Neural cell (in vitro differentiated cells): Measurements from ENCODE around the gene S100P.

Experiments
- CTCF ChIP-seq: fragments of 450-650 bp; IDR thresholded peaks from 2 replicates; pipeline ENCODE4 v1.5.1; 2014; ENCODE audit warnings: antibody characterized with exemption, mild to moderate bottlenecking, moderate library complexity; ENCODE audit not compliant: poor library complexity, severe bottlenecking
- EP300 ChIP-seq: fragments of 450-650 bp; conservative IDR thresholded peaks from 2 replicates; pipeline ENCODE4 v1.6.1; 2014; ENCODE audit warnings: antibody characterized with exemption, mild to moderate bottlenecking, moderate library complexity; ENCODE audit not compliant: poor library complexity, severe bottlenecking
- EZH2 ChIP-seq: fragments of 200-600, 300-800 bp; shearing (Covaris generic), sonication (generic); IDR thresholded peaks from 2 replicates; pipeline ENCODE4 v1.6.1; 2014; ENCODE audit warnings: antibody characterized with exemption, low read length, borderline replicate concordance, mild to moderate bottlenecking; ENCODE audit not compliant: insufficient read depth, poor library complexity, severe bottlenecking
- MXI1 ChIP-seq: fragments of 450-650 bp; conservative IDR thresholded peaks from 2 replicates; pipeline ENCODE4 v1.6.1; 2014; ENCODE audit warnings: antibody characterized with exemption, mild to moderate bottlenecking; ENCODE audit not compliant: poor library complexity, severe bottlenecking
- POLR2AphosphoS5 ChIP-seq: IDR thresholded peaks from 2 replicates; pipeline ENCODE4 v1.6.1; 2012
- RAD21 ChIP-seq: fragments of 450-650 bp; conservative IDR thresholded peaks from 2 replicates; pipeline ENCODE4 v1.6.1; 2014; ENCODE audit warnings: antibody characterized with exemption, mild to moderate bottlenecking, moderate library complexity
- TAF1 ChIP-seq: IDR thresholded peaks from 2 replicates; pipeline ENCODE4 v1.6.1; 2012; ENCODE audit warnings: low read depth

DNA sequence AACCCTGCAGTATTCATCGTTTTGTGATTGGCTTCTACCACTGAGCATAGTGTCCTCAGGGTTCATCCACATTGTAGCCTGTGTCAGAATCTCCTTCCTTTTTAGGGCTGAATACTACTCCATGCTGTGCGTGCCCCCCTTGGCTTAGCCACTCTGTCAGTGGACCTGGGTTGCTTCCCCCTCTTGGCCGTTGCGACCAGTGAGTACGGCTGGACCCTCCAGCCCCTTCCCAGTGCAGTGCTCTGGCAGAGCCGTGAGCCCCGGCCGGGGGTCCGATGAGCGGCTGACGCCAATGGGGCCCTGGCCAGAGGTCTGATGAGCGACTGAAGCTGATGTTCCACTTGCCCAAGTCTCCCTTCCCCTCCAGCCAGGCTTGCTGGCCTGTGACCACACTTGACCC is 29.2 kb downstream of the S100P start:
- TF ChIP-seq CTCF = no peak
- TF ChIP-seq POLR2AphosphoS5 = no peak
- TF ChIP-seq EZH2 = no peak
- no peak for TF ChIP-seq RAD21
- no peak for TF ChIP-seq TAF1
- no peak for TF ChIP-seq MXI1
- TF ChIP-seq EP300 = no peak
